ENCODE data around the gene DHFR2.

DHFR2 gene

GRCh38 chr3:94070341-94070911 is 7.7 kb upstream of the DHFR2 start:
- ATAC-seq, result no peak
- TF ChIP-seq ZFP3 (CRISPR knock-in tag; IDR thresholded peaks at IDR 0.05), result no peak
- TF ChIP-seq ISL1 (CRISPR knock-in tag; IDR thresholded peaks at IDR 0.05), result no peak
- no peak for TF ChIP-seq OSR1 (CRISPR knock-in tag; IDR thresholded peaks at IDR 0.05)
- TF ChIP-seq, protein P1, sequence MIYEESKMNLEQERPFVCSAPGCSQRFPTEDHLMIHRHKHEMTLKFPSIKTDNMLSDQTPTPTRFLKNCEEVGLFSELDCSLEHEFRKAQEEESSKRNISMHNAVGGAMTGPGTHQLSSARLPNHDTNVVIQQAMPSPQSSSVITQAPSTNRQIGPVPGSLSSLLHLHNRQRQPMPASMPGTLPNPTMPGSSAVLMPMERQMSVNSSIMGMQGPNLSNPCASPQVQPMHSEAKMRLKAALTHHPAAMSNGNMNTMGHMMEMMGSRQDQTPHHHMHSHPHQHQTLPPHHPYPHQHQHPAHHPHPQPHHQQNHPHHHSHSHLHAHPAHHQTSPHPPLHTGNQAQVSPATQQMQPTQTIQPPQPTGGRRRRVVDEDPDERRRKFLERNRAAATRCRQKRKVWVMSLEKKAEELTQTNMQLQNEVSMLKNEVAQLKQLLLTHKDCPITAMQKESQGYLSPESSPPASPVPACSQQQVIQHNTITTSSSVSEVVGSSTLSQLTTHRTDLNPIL (CRISPR knock-in tag; IDR thresholded peaks at IDR 0.05; ENCODE audit: low read depth), result no peak
- no peak for TF ChIP-seq PPARA (CRISPR knock-in tag; IDR thresholded peaks at IDR 0.05; ENCODE audit: borderline replicate concordance)
- no peak for TF ChIP-seq ZNF565 (CRISPR knock-in tag; conservative IDR thresholded peaks at IDR 0.05; ENCODE audit: low read depth)
- no peak for TF ChIP-seq ARNTL (CRISPR knock-in tag; IDR thresholded peaks at IDR 0.05; ENCODE audit: borderline replicate concordance, low read depth)
- no peak for TF ChIP-seq TOX (CRISPR knock-in tag; IDR thresholded peaks at IDR 0.05; ENCODE audit: borderline replicate concordance)
- no peak for TF ChIP-seq TCF4 (CRISPR knock-in tag; IDR thresholded peaks at IDR 0.05; ENCODE audit: borderline replicate concordance)
- no peak for TF ChIP-seq RARB (CRISPR knock-in tag; IDR thresholded peaks at IDR 0.05)
- TF ChIP-seq ZC3H10 (CRISPR knock-in tag; IDR thresholded peaks at IDR 0.05), result no peak
- TF ChIP-seq SNAI2 (CRISPR knock-in tag; IDR thresholded peaks at IDR 0.05), result no peak
- TF ChIP-seq ZNF70 (CRISPR knock-in tag; IDR thresholded peaks at IDR 0.05), result no peak
- TF ChIP-seq BACH2 (CRISPR knock-in tag; IDR thresholded peaks at IDR 0.05; ENCODE audit: borderline replicate concordance), result no peak

DNA sequence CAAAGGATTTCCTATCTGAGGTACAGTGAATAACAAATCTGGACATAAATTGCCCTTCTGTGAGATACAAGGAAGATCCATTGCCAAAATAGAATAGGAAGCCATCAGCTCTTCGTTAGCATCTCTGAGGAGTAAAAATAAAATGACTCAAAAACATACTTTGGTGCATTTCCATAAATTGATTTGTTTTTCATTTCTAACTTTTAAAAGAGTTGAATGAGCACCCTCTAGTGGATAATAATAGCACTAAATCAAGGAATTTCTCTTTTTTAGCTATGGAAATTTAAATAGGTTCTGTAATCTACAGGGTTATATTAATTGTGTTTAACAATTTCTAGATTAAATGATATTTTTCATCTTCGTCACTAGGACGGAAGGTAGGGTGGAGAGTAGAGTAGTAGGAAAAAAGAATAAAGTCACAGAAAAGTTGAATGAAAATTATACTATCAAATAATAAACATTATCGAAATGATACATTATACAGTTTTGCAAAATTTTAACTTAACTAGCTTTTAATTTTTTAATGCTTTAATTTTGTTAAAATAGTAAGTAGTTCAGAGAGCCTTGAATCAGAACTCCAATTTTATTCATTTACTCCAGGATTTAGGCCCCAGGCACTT is 6.6 kb upstream of the DHFR2 start:
- peak; percentile 22; the same call in 1 of the 3 replicates for ATAC-seq
- TF ChIP-seq SNAI2 (CRISPR knock-in tag; IDR thresholded peaks at IDR 0.05) (no peak), PPARA (CRISPR knock-in tag; IDR thresholded peaks at IDR 0.05; ENCODE audit: borderline replicate concordance) (no peak), ZNF70 (CRISPR knock-in tag; IDR thresholded peaks at IDR 0.05) (no peak), BACH2 (CRISPR knock-in tag; IDR thresholded peaks at IDR 0.05; ENCODE audit: borderline replicate concordance) (no peak), RARB (CRISPR knock-in tag; IDR thresholded peaks at IDR 0.05) (no peak), GLIS3 (CRISPR knock-in tag; IDR thresholded peaks at IDR 0.05) (no peak), TOX (CRISPR knock-in tag; IDR thresholded peaks at IDR 0.05; ENCODE audit: borderline replicate concordance) (no peak), ISL1 (CRISPR knock-in tag; IDR thresholded peaks at IDR 0.05) (no peak), PATZ1 (CRISPR knock-in tag; IDR thresholded peaks at IDR 0.05; ENCODE audit: borderline replicate concordance) (no peak), TCF4 (CRISPR knock-in tag; IDR thresholded peaks at IDR 0.05; ENCODE audit: borderline replicate concordance) (no peak)
- TF ChIP-seq, protein P2, sequence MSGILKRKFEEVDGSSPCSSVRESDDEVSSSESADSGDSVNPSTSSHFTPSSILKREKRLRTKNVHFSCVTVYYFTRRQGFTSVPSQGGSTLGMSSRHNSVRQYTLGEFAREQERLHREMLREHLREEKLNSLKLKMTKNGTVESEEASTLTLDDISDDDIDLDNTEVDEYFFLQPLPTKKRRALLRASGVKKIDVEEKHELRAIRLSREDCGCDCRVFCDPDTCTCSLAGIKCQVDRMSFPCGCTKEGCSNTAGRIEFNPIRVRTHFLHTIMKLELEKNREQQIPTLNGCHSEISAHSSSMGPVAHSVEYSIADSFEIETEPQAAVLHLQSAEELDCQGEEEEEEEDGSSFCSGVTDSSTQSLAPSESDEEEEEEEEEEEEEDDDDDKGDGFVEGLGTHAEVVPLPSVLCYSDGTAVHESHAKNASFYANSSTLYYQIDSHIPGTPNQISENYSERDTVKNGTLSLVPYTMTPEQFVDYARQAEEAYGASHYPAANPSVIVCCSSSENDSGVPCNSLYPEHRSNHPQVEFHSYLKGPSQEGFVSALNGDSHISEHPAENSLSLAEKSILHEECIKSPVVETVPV (CRISPR knock-in tag; IDR thresholded peaks at IDR 0.05), result no peak
- TF ChIP-seq, protein P3, sequence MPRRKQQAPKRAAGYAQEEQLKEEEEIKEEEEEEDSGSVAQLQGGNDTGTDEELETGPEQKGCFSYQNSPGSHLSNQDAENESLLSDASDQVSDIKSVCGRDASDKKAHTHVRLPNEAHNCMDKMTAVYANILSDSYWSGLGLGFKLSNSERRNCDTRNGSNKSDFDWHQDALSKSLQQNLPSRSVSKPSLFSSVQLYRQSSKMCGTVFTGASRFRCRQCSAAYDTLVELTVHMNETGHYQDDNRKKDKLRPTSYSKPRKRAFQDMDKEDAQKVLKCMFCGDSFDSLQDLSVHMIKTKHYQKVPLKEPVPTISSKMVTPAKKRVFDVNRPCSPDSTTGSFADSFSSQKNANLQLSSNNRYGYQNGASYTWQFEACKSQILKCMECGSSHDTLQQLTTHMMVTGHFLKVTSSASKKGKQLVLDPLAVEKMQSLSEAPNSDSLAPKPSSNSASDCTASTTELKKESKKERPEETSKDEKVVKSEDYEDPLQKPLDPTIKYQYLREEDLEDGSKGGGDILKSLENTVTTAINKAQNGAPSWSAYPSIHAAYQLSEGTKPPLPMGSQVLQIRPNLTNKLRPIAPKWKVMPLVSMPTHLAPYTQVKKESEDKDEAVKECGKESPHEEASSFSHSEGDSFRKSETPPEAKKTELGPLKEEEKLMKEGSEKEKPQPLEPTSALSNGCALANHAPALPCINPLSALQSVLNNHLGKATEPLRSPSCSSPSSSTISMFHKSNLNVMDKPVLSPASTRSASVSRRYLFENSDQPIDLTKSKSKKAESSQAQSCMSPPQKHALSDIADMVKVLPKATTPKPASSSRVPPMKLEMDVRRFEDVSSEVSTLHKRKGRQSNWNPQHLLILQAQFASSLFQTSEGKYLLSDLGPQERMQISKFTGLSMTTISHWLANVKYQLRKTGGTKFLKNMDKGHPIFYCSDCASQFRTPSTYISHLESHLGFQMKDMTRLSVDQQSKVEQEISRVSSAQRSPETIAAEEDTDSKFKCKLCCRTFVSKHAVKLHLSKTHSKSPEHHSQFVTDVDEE (CRISPR knock-in tag; IDR thresholded peaks at IDR 0.05), result no peak

GRCh38 chr3:94066506-94067500 is 4.1 kb upstream of the DHFR2 start:
- no peak for ATAC-seq
- TF ChIP-seq ZFP30 (CRISPR knock-in tag; IDR thresholded peaks at IDR 0.05), result no peak
- TF ChIP-seq PATZ1 (CRISPR knock-in tag; IDR thresholded peaks at IDR 0.05; ENCODE audit: borderline replicate concordance), result no peak
- no peak for TF ChIP-seq OSR1 (CRISPR knock-in tag; IDR thresholded peaks at IDR 0.05)
- TF ChIP-seq ISL1 (CRISPR knock-in tag; IDR thresholded peaks at IDR 0.05), result no peak
- TF ChIP-seq, protein P2 (CRISPR knock-in tag; IDR thresholded peaks at IDR 0.05), result no peak
- no peak for TF ChIP-seq ARNTL (CRISPR knock-in tag; IDR thresholded peaks at IDR 0.05; ENCODE audit: borderline replicate concordance, low read depth)
- no peak for TF ChIP-seq ESRRG (CRISPR knock-in tag; IDR thresholded peaks at IDR 0.05)
- no peak for TF ChIP-seq SNAI2 (CRISPR knock-in tag; IDR thresholded peaks at IDR 0.05)
